ENCODE results near the gene TAF12. TPM values are rescaled to one million over a fixed set of nuclear protein-coding genes. Genes with fewer than 3 reads are reported as not detected.

Gene TAF12
- polyA plus RNA-seq, 4 donors: 31.9 to 35.2 (median 33.2) TPM

Other genes with a start within 250 kb of the TAF12 start
- gene RCC1, start 137.0 kb downstream of the TAF12 start, polyA plus RNA-seq (ENCODE audit: insufficient read length in 4 of 4): 10 to 100 TPM; 31.5 to 37.4 (median 35.6) TPM
- gene TRNAU1AP, start 90.0 kb downstream of the TAF12 start, polyA plus RNA-seq (ENCODE audit: insufficient read length in 4 of 4): 10 to 100 TPM; 22.8 to 23.8 (median 23.3) TPM
- gene RAB42, start 50.8 kb downstream of the TAF12 start, polyA plus RNA-seq (ENCODE audit: insufficient read length in 4 of 4): 1 to 10 TPM; 2.1 to 3.2 (median 2.8) TPM
- gene RNU11, start 5.5 kb upstream of the TAF12 start, polyA plus RNA-seq (ENCODE audit: insufficient read length in 4 of 4): not detected
- gene GMEB1, start 25.7 kb upstream of the TAF12 start, polyA plus RNA-seq (ENCODE audit: insufficient read length in 4 of 4): 10 to 100 TPM; 16.2 to 17.9 (median 17.1) TPM
- 100 to 1,000 TPM in 1 of 4 donors, 10 to 100 TPM in 3; 80.8 to 101 (median 95.9) TPM for gene YTHDF2, start 93.9 kb upstream of the TAF12 start, polyA plus RNA-seq (ENCODE audit: insufficient read length in 4 of 4)
- under 1 TPM; 0.31 to 0.33 (median 0.31) TPM for gene OPRD1, start 169.1 kb upstream of the TAF12 start, polyA plus RNA-seq (ENCODE audit: insufficient read length in 4 of 4)